Colonic mucosa (tissue), 4 donors: ENCODE results near the gene VSTM2B. TPM values are rescaled to one million over a fixed set of nuclear protein-coding genes. Genes with fewer than 3 reads are reported as not detected.

Experiments used
- DNase-seq: peaks from one replicate; pipeline ENCODE4 v3.0.0-alpha.2; 2020
- H3K27ac ChIP-seq: fragments of 200-600 bp; one replicate; pipeline ENCODE4 v1.8.0; 2021
- H3K27me3 ChIP-seq: fragments of 200-600 bp; one replicate; pipeline ENCODE4 v1.8.0; 2021
- H3K36me3 ChIP-seq: fragments of 200-600 bp; one replicate; pipeline ENCODE4 v1.8.0; 2021
- H3K4me1 ChIP-seq: fragments of 200-600 bp; one replicate; pipeline ENCODE4 v1.8.0; 2021; ENCODE audit warnings: mild to moderate bottlenecking
- H3K4me3 ChIP-seq: fragments of 200-600 bp; one replicate; pipeline ENCODE4 v1.8.0; 2021
- H3K9ac ChIP-seq, 2 donors: one replicate each; pipeline ENCODE4 v1.7.0; 2013; ENCODE audit warnings: control low read depth in 2 of 2, low read depth in 2 of 2, low read length in 2 of 2
- H3K9me3 ChIP-seq: fragments of 200-600 bp; one replicate; pipeline ENCODE4 v1.8.0; 2021
- intact Hi-C: fragments of 100-400 bp; cut with DNase I; formaldehyde crosslinking; loops from one replicate; pipeline ENCODE4 v1.14.1; 2022
- total RNA-seq, 2 donors: library from RNA; stranded (reverse); fragmentation: NEBNext Ultra II Directional in 1 of 2; extraction: Animal tissue kit (Norgen Biotek cat#: 25700) in 1 of 2; gene quantifications; one replicate each; pipeline ENCODE4 v1.2.1, GENCODE V29; 2021
- TF ChIP-seq, protein P1 (sequence below): fragments of 200-600 bp; IDR thresholded peaks from one replicate; pipeline ENCODE4 v1.8.0; 2022; ENCODE audit warnings: antibody characterized with exemption, mild to moderate bottlenecking
- donor health status: healthy.
- donor health status: DM: no; HTN: no; CAD: no.
- donor health status: DM: no; HTN: no; CAD: no.

Gene VSTM2B
- total RNA-seq, 2 donors from 2014 or later, result not detected

GRCh38 chr19:29614046-29614445, 88.3 kb downstream of the VSTM2B start:
- Histone ChIP-seq H3K9me3 (no peaks in the 10 kb centered on the region), H3K36me3 (peaks cover 10% of the 10 kb centered on the region), H3K4me3 (no peak overlapping the region), H3K27ac (no peak overlapping the region), H3K27me3 (no peaks in the 10 kb centered on the region), H3K9ac (no peak overlapping the region), H3K4me1 (no peaks in the 10 kb centered on the region)
- TF ChIP-seq, protein P1, sequence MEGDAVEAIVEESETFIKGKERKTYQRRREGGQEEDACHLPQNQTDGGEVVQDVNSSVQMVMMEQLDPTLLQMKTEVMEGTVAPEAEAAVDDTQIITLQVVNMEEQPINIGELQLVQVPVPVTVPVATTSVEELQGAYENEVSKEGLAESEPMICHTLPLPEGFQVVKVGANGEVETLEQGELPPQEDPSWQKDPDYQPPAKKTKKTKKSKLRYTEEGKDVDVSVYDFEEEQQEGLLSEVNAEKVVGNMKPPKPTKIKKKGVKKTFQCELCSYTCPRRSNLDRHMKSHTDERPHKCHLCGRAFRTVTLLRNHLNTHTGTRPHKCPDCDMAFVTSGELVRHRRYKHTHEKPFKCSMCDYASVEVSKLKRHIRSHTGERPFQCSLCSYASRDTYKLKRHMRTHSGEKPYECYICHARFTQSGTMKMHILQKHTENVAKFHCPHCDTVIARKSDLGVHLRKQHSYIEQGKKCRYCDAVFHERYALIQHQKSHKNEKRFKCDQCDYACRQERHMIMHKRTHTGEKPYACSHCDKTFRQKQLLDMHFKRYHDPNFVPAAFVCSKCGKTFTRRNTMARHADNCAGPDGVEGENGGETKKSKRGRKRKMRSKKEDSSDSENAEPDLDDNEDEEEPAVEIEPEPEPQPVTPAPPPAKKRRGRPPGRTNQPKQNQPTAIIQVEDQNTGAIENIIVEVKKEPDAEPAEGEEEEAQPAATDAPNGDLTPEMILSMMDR, result no peak
- no peak for DNase-seq
- intact Hi-C loops, result loop anchor here (5.0 to 10.0 kb wide), 2 partner anchors 43 to 81 kb away; no protein-coding TSS in a partner anchor

Other genes starting within 250 kb of the VSTM2B start
- 10 to 100 TPM; 52.4 to 87.5 TPM for gene POP4, start 80.3 kb downstream of the VSTM2B start, total RNA-seq
- 1 to 10 TPM; 2.8 to 3.4 TPM for gene PLEKHF1, start 139.5 kb downstream of the VSTM2B start, total RNA-seq
- gene C19orf12, start 189.3 kb downstream of the VSTM2B start, total RNA-seq, result 10 to 100 TPM; 15.2 to 15.3 TPM